HUES6 (cell line): Measurements from ENCODE around the gene BPHL.
"Not testable (repeated sequence)": the region's sequence is repeated elsewhere in the genome, so short reads cannot be mapped to it uniquely, and the experiment has no call there.

Experiments
- H3K27ac ChIP-seq: 2 replicates; pipeline ENCODE4 v1.7.0; 2013; ENCODE audit warnings: low read depth, mild to moderate bottlenecking, low read length, inconsistent platforms
- H3K27me3 ChIP-seq: 2 replicates; pipeline ENCODE4 v1.6.1; 2013; ENCODE audit warnings: low read length; ENCODE audit not compliant: control insufficient read depth, insufficient read depth
- H3K36me3 ChIP-seq: 2 replicates; pipeline ENCODE4 v1.6.1; 2013; ENCODE audit warnings: low read length; ENCODE audit not compliant: control insufficient read depth, insufficient read depth
- H3K4me1 ChIP-seq: 2 replicates; pipeline ENCODE4 v1.6.1; 2013; ENCODE audit warnings: low read length; ENCODE audit not compliant: control insufficient read depth, insufficient read depth
- H3K4me3 ChIP-seq: 2 replicates; pipeline ENCODE4 v1.5.1; 2013; ENCODE audit warnings: low read depth, low read length
- H3K9ac ChIP-seq: one replicate; pipeline ENCODE4 v1.6.1; 2013; ENCODE audit warnings: mild to moderate bottlenecking, low read length
- H3K9me3 ChIP-seq: 2 replicates; pipeline ENCODE4 v1.6.1; 2013; ENCODE audit warnings: low read depth, low read length; ENCODE audit not compliant: control insufficient read depth, insufficient read depth

Gene BPHL

GRCh38 chr6:3168046-3168445 is 49.5 kb downstream of the BPHL start:
- H3K4me3 ChIP-seq, result peak overlapping the region; percentile 67; the same call in 1 of the 2 replicates
- not testable (repeated sequence) for H3K27me3 ChIP-seq, H3K9me3 ChIP-seq, H3K36me3 ChIP-seq
- H3K9ac ChIP-seq, result peak overlapping the region; percentile 88
- H3K4me1 ChIP-seq, result peaks cover 47% of the 10 kb centered on the region
- H3K27ac ChIP-seq, result peak overlapping the region; percentile 98; the same call in 1 of the 2 replicates

- H3K9me3 ChIP-seq, H3K27me3 ChIP-seq: not testable (repeated sequence)
- H3K4me1 ChIP-seq, result peaks cover 35% of the 10 kb centered on the region
- H3K9ac ChIP-seq, result peak overlapping the region; percentile 88
- H3K36me3 ChIP-seq, result peaks cover 11% of the 10 kb centered on the region; the same call in 1 of the 2 replicates
- peak overlapping the region; percentile 98; the same call in 1 of the 2 replicates for H3K27ac ChIP-seq
- peak overlapping the region; percentile 67; the same call in 1 of the 2 replicates for H3K4me3 ChIP-seq
Measured at GRCh38 chr6:3170676-3171075, 52.2 kb downstream of the BPHL start.

- Histone ChIP-seq H3K4me1 (peaks cover 34% of the 10 kb centered on the region), H3K9ac (peak overlapping the region; percentile 88), H3K4me3 (peak overlapping the region; percentile 67; the same call in 1 of the 2 replicates), H3K27ac (peak overlapping the region; percentile 76; the same call in 1 of the 2 replicates), H3K36me3 (peaks cover 13% of the 10 kb centered on the region; the same call in 1 of the 2 replicates)
- not testable (repeated sequence) for H3K27me3 ChIP-seq, H3K9me3 ChIP-seq
Measured at GRCh38 chr6:3171313-3172175, 53.0 kb downstream of the BPHL start.

GRCh38 chr6:3172789-3173188 is 54.3 kb downstream of the BPHL start:
- Histone ChIP-seq H3K36me3 (peaks cover 13% of the 10 kb centered on the region; the same call in 1 of the 2 replicates), H3K4me1 (peaks cover 27% of the 10 kb centered on the region)
- H3K9ac ChIP-seq, H3K27ac ChIP-seq, H3K27me3 ChIP-seq, H3K9me3 ChIP-seq, H3K4me3 ChIP-seq: not testable (repeated sequence)

GRCh38 chr6:3173636-3174089 is 55.2 kb downstream of the BPHL start:
- peaks cover 27% of the 10 kb centered on the region for H3K4me1 ChIP-seq
- H3K4me3 ChIP-seq, H3K27ac ChIP-seq, H3K27me3 ChIP-seq, H3K9ac ChIP-seq, H3K9me3 ChIP-seq: not testable (repeated sequence)
- H3K36me3 ChIP-seq, result peaks cover 13% of the 10 kb centered on the region; the same call in 1 of the 2 replicates

- Histone ChIP-seq H3K9ac (peak overlapping the region; percentile 28), H3K27me3 (no peaks in the 10 kb centered on the region), H3K27ac (peak overlapping the region; percentile 2; the same call in 1 of the 2 replicates)
Measured at GRCh38 chr6:3175715-3176402, 57.3 kb downstream of the BPHL start.

GRCh38 chr6:3176562-3177355 is 58.2 kb downstream of the BPHL start:
- Histone ChIP-seq H3K9ac (no peak overlapping the region), H3K27ac (no peak overlapping the region), H3K4me3 (no peak overlapping the region), H3K9me3 (0 out of 2 replicates have a peak, but pooled peaks cover 1% of the 10 kb centered on the region), H3K27me3 (no peaks in the 10 kb centered on the region), H3K36me3 (peaks cover 12% of the 10 kb centered on the region; the same call in 1 of the 2 replicates), H3K4me1 (peaks cover 24% of the 10 kb centered on the region)

More at GRCh38 chr6:3175715-3176402, 57.3 kb downstream of the BPHL start:
- peaks cover 16% of the 10 kb centered on the region; the same call in 1 of the 2 replicates for H3K36me3 ChIP-seq
- no peak overlapping the region for H3K4me3 ChIP-seq
- peaks cover 27% of the 10 kb centered on the region for H3K4me1 ChIP-seq
- H3K9me3 ChIP-seq, result 0 out of 2 replicates have a peak, but pooled peaks cover 4% of the 10 kb centered on the region

GRCh38 chr6:3178666-3179065 is 60.2 kb downstream of the BPHL start:
- H3K27me3 ChIP-seq, H3K27ac ChIP-seq, H3K9me3 ChIP-seq, H3K9ac ChIP-seq, H3K4me3 ChIP-seq: not testable (repeated sequence)
- peaks cover 21% of the 10 kb centered on the region for H3K4me1 ChIP-seq
- H3K36me3 ChIP-seq, result peaks cover 17% of the 10 kb centered on the region; the same call in 1 of the 2 replicates

GRCh38 chr6:3179945-3180344 is 61.4 kb downstream of the BPHL start:
- not testable (repeated sequence) for H3K9me3 ChIP-seq, H3K27me3 ChIP-seq, H3K27ac ChIP-seq
- peak overlapping the region; percentile 55 for H3K4me3 ChIP-seq
- peak overlapping the region; percentile 38 for H3K9ac ChIP-seq
- H3K4me1 ChIP-seq, result peaks cover 17% of the 10 kb centered on the region
- H3K36me3 ChIP-seq, result peaks cover 19% of the 10 kb centered on the region; the same call in 1 of the 2 replicates

GRCh38 chr6:3181105-3181504 is 62.6 kb downstream of the BPHL start:
- Histone ChIP-seq H3K27me3 (no peaks in the 10 kb centered on the region), H3K9me3 (peaks cover 3% of the 10 kb centered on the region; the same call in 1 of the 2 replicates), H3K4me1 (peaks cover 5% of the 10 kb centered on the region), H3K4me3 (no peak overlapping the region), H3K36me3 (peaks cover 16% of the 10 kb centered on the region; the same call in 1 of the 2 replicates), H3K9ac (no peak overlapping the region), H3K27ac (no peak overlapping the region)
